Thoracic aorta (tissue), 2 donors: ENCODE data around the gene SORBS1. TPM values are rescaled to one million over a fixed set of nuclear protein-coding genes. Genes with fewer than 3 reads are reported as not detected.
A peak's percentile ranks its signal among the peaks of the same experiment; 100 is the strongest.

ENCODE experiments used
- ATAC-seq: fragments of 150-250 bp; one replicate; pipeline ENCODE4 v1.8.0; 2017; ENCODE audit warnings: low read depth; ENCODE audit not compliant: insufficient number of reproducible peaks, low FRiP score
- DNase-seq: peaks from one replicate; pipeline ENCODE4 v3.0.0-alpha.2; 2020; ENCODE audit warnings: low spot score
- H3K27ac ChIP-seq, 2 donors: fragments of 200-600 bp; sonication (generic); 1 replicate in 1 of 2; 2 replicates in 1 of 2; pipeline ENCODE4 v1.5.1; 2016; ENCODE audit warnings: mild to moderate bottlenecking in 2 of 2, moderate library complexity in 2 of 2
- H3K27me3 ChIP-seq: fragments of 200-600 bp; sonication (generic); replicated peaks from 2 replicates; pipeline ENCODE4 v1.6.0; 2016; ENCODE audit warnings: mild to moderate bottlenecking; ENCODE audit not compliant: insufficient read depth
- H3K36me3 ChIP-seq: fragments of 200-600 bp; sonication (generic); one replicate; pipeline ENCODE4 v1.5.1; 2016
- H3K4me1 ChIP-seq, 2 donors: fragments of 200-600 bp; sonication (generic); 1 replicate in 1 of 2; 2 replicates in 1 of 2; pipeline versions ENCODE4 v1.5.1 to v1.6.0; 2016; ENCODE audit warnings: low read depth in 2 of 2, mild to moderate bottlenecking in 1 of 2; ENCODE audit not compliant: control insufficient read depth in 1 of 2
- H3K4me3 ChIP-seq: fragments of 200-600 bp; sonication (generic); 2 replicates; pipeline ENCODE4 v1.5.1; 2016; ENCODE audit warnings: mild to moderate bottlenecking
- H3K9me3 ChIP-seq: fragments of 200-600 bp; sonication (generic); 2 replicates; pipeline ENCODE4 v1.5.1; 2016
- total RNA-seq, 2 donors: library from RNA; depleted of rRNA; stranded (reverse); fragments of >200 nt; gene quantifications; one replicate each; pipeline versions ENCODE4 v1.1.0 to v1.2.3, GENCODE V29; 2016
- TF ChIP-seq, protein P1 (sequence below): fragments of 200-600 bp; sonication (generic); IDR thresholded peaks from one replicate; pipeline ENCODE4 v1.5.1; 2019; ENCODE audit warnings: antibody characterized with exemption

Gene SORBS1
- total RNA-seq, 2 donors from 2014 or later: 1,110 to 1,659 TPM

DNA sequence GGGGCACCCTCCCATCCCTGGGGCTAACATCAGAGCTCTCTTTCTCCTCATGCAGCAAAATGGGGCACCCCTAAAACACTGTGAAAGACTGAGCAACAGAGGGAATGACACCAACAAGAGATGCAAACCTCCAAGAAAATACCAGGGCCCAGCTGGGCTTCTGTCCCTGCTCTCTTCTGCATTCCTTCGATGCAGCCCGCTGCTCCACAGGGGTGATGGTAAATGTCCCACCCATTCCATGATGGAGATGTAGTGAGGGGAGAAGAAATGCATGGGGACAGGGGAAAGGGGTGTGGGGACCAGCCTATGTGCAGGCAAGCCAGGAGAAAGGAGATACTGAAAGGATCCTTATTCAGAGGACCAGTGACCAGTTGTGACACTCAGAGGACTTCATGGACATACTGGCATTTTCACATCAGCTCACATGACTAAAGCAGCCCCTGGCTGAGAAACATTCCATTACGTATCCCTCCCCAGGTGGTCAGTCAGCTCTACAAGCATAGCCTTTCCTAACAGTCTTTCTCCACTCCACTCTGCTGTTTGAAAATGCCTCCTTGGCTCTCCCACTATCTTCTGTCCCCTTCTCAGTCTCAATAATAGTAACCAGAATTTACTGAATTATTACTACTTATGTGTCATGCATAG lies 13.3 kb downstream of the SORBS1 start:
- H3K36me3 ChIP-seq: peaks cover 6% of the 10 kb centered on the region
- peak overlapping the region; percentile 44 to 61 for H3K27ac ChIP-seq
- no peaks in the 10 kb centered on the region for H3K27me3 ChIP-seq
- H3K4me3 ChIP-seq: peak overlapping the region; percentile 52
- no peaks in the 10 kb centered on the region for H3K9me3 ChIP-seq
- peaks cover 81 to 100% of the 10 kb centered on the region in 2 donors for H3K4me1 ChIP-seq
- TF ChIP-seq, protein P1, sequence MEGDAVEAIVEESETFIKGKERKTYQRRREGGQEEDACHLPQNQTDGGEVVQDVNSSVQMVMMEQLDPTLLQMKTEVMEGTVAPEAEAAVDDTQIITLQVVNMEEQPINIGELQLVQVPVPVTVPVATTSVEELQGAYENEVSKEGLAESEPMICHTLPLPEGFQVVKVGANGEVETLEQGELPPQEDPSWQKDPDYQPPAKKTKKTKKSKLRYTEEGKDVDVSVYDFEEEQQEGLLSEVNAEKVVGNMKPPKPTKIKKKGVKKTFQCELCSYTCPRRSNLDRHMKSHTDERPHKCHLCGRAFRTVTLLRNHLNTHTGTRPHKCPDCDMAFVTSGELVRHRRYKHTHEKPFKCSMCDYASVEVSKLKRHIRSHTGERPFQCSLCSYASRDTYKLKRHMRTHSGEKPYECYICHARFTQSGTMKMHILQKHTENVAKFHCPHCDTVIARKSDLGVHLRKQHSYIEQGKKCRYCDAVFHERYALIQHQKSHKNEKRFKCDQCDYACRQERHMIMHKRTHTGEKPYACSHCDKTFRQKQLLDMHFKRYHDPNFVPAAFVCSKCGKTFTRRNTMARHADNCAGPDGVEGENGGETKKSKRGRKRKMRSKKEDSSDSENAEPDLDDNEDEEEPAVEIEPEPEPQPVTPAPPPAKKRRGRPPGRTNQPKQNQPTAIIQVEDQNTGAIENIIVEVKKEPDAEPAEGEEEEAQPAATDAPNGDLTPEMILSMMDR: no peak
- DNase-seq: no peak
- no peak for ATAC-seq

DNA sequence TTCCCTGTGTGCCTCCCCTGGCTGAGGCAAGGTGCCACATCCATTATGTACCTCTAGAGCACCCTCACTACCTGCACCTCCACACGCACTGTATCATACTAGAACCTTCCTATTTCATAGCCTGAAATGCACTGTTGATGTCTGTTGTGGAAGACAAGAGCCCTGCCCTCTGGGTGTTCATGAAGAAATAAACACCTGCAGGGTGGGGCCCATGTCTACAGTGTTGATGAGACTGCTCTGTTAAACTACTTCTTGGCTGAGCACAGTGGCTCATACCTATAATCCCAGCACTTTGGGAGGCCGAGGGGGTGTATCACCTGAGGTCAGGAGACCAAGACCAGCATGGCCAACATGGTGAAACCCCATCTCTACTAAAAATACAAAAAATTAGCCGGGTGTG lies 14.0 kb downstream of the SORBS1 start:
- TF ChIP-seq, protein P1: no peak
- Histone ChIP-seq H3K27ac (peak overlapping the region; percentile 44 to 61), H3K36me3 (peaks cover 6% of the 10 kb centered on the region), H3K4me1 (peaks cover 82 to 100% of the 10 kb centered on the region in 2 donors), H3K27me3 (no peaks in the 10 kb centered on the region), H3K9me3 (no peaks in the 10 kb centered on the region), H3K4me3 (peak overlapping the region; percentile 52)
- no peak for DNase-seq
- no peak for ATAC-seq

DNA sequence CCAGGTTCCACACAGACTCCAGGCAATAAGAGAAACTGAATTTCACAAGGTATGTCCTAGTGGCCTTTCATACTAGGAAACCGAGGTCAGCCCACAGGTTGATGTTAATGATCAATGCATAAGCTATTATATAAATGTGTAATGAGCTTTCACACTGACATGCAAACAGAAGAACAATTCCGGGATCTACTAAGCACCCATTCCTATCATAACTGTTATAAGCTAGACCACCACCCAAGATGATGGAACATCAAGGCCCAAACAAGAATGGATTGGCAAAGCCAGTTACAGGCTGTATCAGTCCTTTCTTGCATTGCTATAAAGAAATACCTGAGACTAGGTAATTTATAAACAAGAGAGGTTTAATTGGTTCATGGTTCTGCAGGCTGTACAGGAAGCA lies 15.2 kb downstream of the SORBS1 start:
- no peak for ATAC-seq
- no peak for DNase-seq
- H3K27ac ChIP-seq: peak overlapping the region; percentile 86 to 94

DNA sequence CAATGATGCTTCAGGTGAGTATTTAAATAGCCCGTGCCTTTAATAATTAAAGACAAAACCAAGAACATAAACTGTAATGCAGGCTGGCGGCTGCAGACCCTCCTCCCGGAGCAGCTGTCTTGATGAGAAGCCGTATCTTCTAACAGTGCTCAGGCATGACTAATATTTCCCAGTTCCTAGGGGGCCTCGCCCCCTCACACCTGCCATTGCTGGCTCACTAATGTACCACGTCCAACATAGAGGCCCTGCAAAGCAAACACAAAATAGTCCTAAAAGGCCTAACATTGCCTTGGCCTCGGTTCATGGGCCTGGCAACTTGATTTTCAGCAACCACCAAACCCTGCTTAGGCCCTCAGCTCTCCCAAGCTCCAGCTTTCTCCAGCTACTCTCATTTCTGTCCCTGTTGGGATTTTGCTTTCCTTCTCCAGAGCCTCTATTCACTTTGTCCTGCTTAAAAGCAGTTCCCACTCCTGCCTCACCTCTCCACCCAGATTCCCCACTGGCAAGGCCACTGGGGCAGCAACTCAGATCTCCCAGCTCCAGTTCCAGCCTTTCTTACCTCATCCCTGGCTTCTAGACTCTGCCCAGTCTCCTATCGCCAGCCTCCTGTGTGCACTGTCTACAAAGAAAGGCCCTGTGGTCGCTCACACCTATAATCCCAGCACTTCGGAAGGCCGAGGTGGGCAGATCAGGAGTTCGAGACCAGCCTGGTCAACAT lies 16.2 kb downstream of the SORBS1 start:
- TF ChIP-seq, protein P1: no peak
- H3K27ac ChIP-seq: peak overlapping the region; percentile 86 to 94
- peaks cover 6% of the 10 kb centered on the region for H3K36me3 ChIP-seq
- no peak for ATAC-seq
- no peak for DNase-seq
- peaks cover 89 to 100% of the 10 kb centered on the region in 2 donors for H3K4me1 ChIP-seq
- H3K9me3 ChIP-seq: no peaks in the 10 kb centered on the region
- peak overlapping the region; percentile 52 for H3K4me3 ChIP-seq
- H3K27me3 ChIP-seq: no peaks in the 10 kb centered on the region

More for the DNA sequence above, 15.2 kb downstream of the SORBS1 start:
- Histone ChIP-seq H3K4me1 (peaks cover 87 to 100% of the 10 kb centered on the region in 2 donors), H3K27me3 (no peaks in the 10 kb centered on the region), H3K4me3 (peak overlapping the region; percentile 52), H3K9me3 (no peaks in the 10 kb centered on the region), H3K36me3 (peaks cover 6% of the 10 kb centered on the region)
- TF ChIP-seq, protein P1: no peak

DNA sequence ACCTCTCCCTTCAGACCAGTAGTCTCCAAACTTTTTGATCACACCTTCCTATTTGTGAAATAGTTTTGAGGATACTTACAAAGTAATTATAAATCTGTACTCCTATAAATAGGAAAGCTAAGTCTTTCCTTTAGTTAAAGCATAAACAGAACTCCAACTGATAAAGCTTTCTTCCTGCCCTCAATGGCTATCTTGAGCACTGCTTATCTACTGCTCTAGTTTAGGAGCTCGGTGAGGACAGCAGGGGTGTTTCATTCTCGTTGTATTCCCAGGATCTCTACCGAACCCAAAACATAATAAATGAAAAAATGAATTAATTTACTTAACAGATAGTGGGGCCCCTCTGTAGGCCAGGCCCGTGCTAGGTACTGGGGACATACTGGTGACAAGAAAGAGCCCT lies 17.7 kb downstream of the SORBS1 start:
- ATAC-seq (no peak), DNase-seq (no peak)
- no peaks in the 10 kb centered on the region for H3K36me3 ChIP-seq
- H3K9me3 ChIP-seq: no peaks in the 10 kb centered on the region
- peak overlapping the region; percentile 52 for H3K4me3 ChIP-seq
- H3K4me1 ChIP-seq: peaks cover 81 to 100% of the 10 kb centered on the region in 2 donors
- no peaks in the 10 kb centered on the region for H3K27me3 ChIP-seq
- H3K27ac ChIP-seq: peak overlapping the region; percentile 86 to 94
- TF ChIP-seq, protein P1: no peak
